GM12878 (cell line): ENCODE data around the gene FOXL3. TPM values are rescaled to one million over a fixed set of nuclear protein-coding genes. Genes with fewer than 3 reads are reported as not detected.

Experiments
- ATAC-seq: fragments of 200-7000 bp; cut with Tn5 transposase; 3 replicates; pipeline ENCODE4 v1.9.1; 2020; ENCODE audit warnings: mild to moderate bottlenecking, moderate library complexity
- BruUV-seq: library from RNA; stranded (reverse); fragments of 400-500 nt; replicated peaks from 2 replicates; lab custom pipeline; 2021; lab: Mats Ljungman, UMichigan
- CTCF ChIA-PET: fragments of 300-600 bp; sonication (Branson Sonifier 250); formaldehyde crosslinking; extraction: SDS; loops from one replicate; lab custom pipeline; 2021; ENCODE audit warnings: inconsistent platforms; lab: Yijun Ruan, JAX
- POLR2A ChIA-PET: fragments of 350-600 bp; formaldehyde crosslinking; extraction: SDS; loops from one replicate; lab custom pipeline; 2021; ENCODE audit warnings: inconsistent platforms; lab: Charles Lee
- RAD21 ChIA-PET: fragments of 300-600 bp; sonication (Branson Sonifier 250); formaldehyde crosslinking; loops from one replicate; lab custom pipeline; 2023; ENCODE audit warnings: antibody characterized with exemption; ENCODE audit not compliant: unreplicated experiment; lab: Charles Lee
- SMC1A ChIA-PET: fragments of 300-600 bp; sonication (Branson Sonifier 250); formaldehyde crosslinking; loops from one replicate; lab custom pipeline; 2023; ENCODE audit not compliant: unreplicated experiment, uncharacterized antibody; lab: Charles Lee
- DNase-seq: peaks from one replicate; pipeline ENCODE4 v3.0.0-alpha.2; 2011; ENCODE audit warnings: low read depth, low spot score
- FAIRE-seq: peaks from 3 replicates; lab custom pipeline; 2011; peaks lifted over from hg19 to GRCh38; lab: Jason Lieb, UNC
- H2AFZ ChIP-seq: 2 replicates; pipeline ENCODE4 v1.6.0; 2011; ENCODE audit warnings: low read depth, low read length, control low read depth; ENCODE audit not compliant: control insufficient read depth
- H3K27ac ChIP-seq: 2 replicates; pipeline ENCODE4 v1.5.1; 2011; ENCODE audit warnings: control low read depth; ENCODE audit not compliant: control insufficient read depth, insufficient read depth
- H3K27me3 ChIP-seq, 2 experiments: replicated peaks in 1 of 2; 2 replicates each; pipeline versions ENCODE4 v1.6.0 to v1.6.1; 2011; ENCODE audit warnings: low read length in 1 of 2; ENCODE audit not compliant: control insufficient read depth in 2 of 2, insufficient read depth in 2 of 2
- H3K36me3 ChIP-seq, 2 experiments: 2 replicates each; pipeline ENCODE4 v1.5.1; 2011; ENCODE audit warnings: low read length in 1 of 2; ENCODE audit not compliant: control insufficient read depth in 2 of 2, insufficient read depth in 2 of 2
- H3K4me1 ChIP-seq: 2 replicates; pipeline ENCODE4 v1.6.1; 2011; ENCODE audit warnings: mild to moderate bottlenecking, low read length, moderate library complexity, mixed read lengths; ENCODE audit not compliant: control insufficient read depth, insufficient read depth
- H3K4me2 ChIP-seq: 2 replicates; pipeline ENCODE4 v1.6.0; 2011; ENCODE audit warnings: control low read depth; ENCODE audit not compliant: control insufficient read depth, insufficient read depth
- H3K4me3 ChIP-seq: fragments of 200-600 bp; sonication (generic); 2 replicates; pipeline ENCODE4 v1.5.1; 2016
- H3K79me2 ChIP-seq: 2 replicates; pipeline ENCODE4 v1.6.0; 2011; ENCODE audit warnings: low read length; ENCODE audit not compliant: control insufficient read depth, insufficient read depth
- H3K9ac ChIP-seq: 2 replicates; pipeline ENCODE4 v1.8.0; 2011; ENCODE audit warnings: low read length, control low read depth, mixed read lengths; ENCODE audit not compliant: control insufficient read depth, insufficient read depth
- H3K9me3 ChIP-seq: replicated peaks from 3 replicates; pipeline ENCODE4 v1.5.1; 2011; ENCODE audit warnings: mild to moderate bottlenecking, low read length; ENCODE audit not compliant: control insufficient read depth, insufficient read depth
- H4K20me1 ChIP-seq: 2 replicates; pipeline ENCODE4 v1.6.0; 2011; ENCODE audit not compliant: control insufficient read depth, insufficient read depth
- CREB1 ChIP-seq: IDR thresholded peaks from 2 replicates; pipeline ENCODE4 v1.6.1; 2012; ENCODE audit warnings: low read depth, mild to moderate bottlenecking, inconsistent platforms
- E4F1 ChIP-seq: fragments of 450-650 bp; IDR thresholded peaks from 2 replicates; pipeline ENCODE4 v1.6.1; 2018; ENCODE audit warnings: borderline replicate concordance, mild to moderate bottlenecking; ENCODE audit not compliant: partially characterized antibody
- EGR1 ChIP-seq, 2 experiments: IDR thresholded peaks; 1 replicate in 1 of 2; 2 replicates in 1 of 2; pipeline ENCODE4 v1.6.1; 2011 to 2012; ENCODE audit warnings: low read depth in 2 of 2, low read length in 2 of 2, borderline replicate concordance in 1 of 2, mild to moderate bottlenecking in 1 of 2, moderate library complexity in 1 of 2
- EZH2 ChIP-seq: IDR thresholded peaks from 2 replicates; pipeline ENCODE4 v1.6.1; 2012; ENCODE audit warnings: low read depth, mild to moderate bottlenecking, control low read depth, inconsistent platforms, low read length, borderline replicate concordance; ENCODE audit not compliant: control insufficient read depth
- IKZF1 ChIP-seq: fragments of 450-650 bp; conservative IDR thresholded peaks from 2 replicates; pipeline ENCODE4 v1.6.1; 2017; ENCODE audit warnings: antibody characterized with exemption, mild to moderate bottlenecking
- NBN ChIP-seq: fragments of 450-650 bp; IDR thresholded peaks from 2 replicates; pipeline ENCODE4 v1.6.1; 2016
- NFIC ChIP-seq: IDR thresholded peaks from 2 replicates; pipeline ENCODE4 v1.6.1; 2012; ENCODE audit warnings: low read depth, mild to moderate bottlenecking, inconsistent platforms, low read length, moderate library complexity
- NFYB ChIP-seq: IDR thresholded peaks from 2 replicates; pipeline ENCODE4 v1.6.1; 2011; ENCODE audit warnings: low read depth, mild to moderate bottlenecking, low read length, improper control_type of control experiment, moderate library complexity; ENCODE audit not compliant: insufficient read depth
- REST ChIP-seq: IDR thresholded peaks from 2 replicates; pipeline ENCODE4 v1.6.1; 2012; ENCODE audit warnings: mild to moderate bottlenecking, low read depth, low read length
- SIN3A ChIP-seq: IDR thresholded peaks from 2 replicates; pipeline ENCODE4 v1.6.1; 2012; ENCODE audit warnings: low read depth, low read length, improper control_type of control experiment
- WGBS: methylation state at CpG from one replicate; pipeline ENCODE4 v1.1.6; 2016; ENCODE audit warnings: low lambda C conversion rate; ENCODE audit not compliant: insufficient replicate concordance, insufficient coverage; ENCODE audit errors: missing lambda C conversion rate; 5-methylcytosine and 5-hydroxymethylcytosine counted together
- in situ Hi-C: fragments of 300-500 bp; cut with MboI; formaldehyde crosslinking; loops from 9 replicates; pipeline ENCODE4 v1.14.3; 2018; ENCODE audit warnings: mixed read lengths
- intact Hi-C: fragments of 100-400 bp; cut with micrococcal nuclease; formaldehyde crosslinking; loops from one replicate; pipeline ENCODE4 v1.14.2; 2022; ENCODE audit not compliant: unreplicated experiment
- polyA plus RNA-seq, 11 experiments: library from polyadenylated mRNA; depleted of rRNA in 4 of 11; unstranded in 6 of 11; stranded (reverse) in 5 of 11; fragments of >200 nt; fragmentation: Nextera tagmentation in 4 of 11; fragmentation: Illumina TruSeq in 1 of 11; extraction: Ambion mirVana in 4 of 11; extraction: Trizol in 1 of 11; gene quantifications; 1 replicate in 1 of 11; 2 replicates in 10 of 11; pipeline versions ENCODE4 v1.2.1 to v1.2.3, GENCODE V29; 2011 to 2016; ENCODE audit warnings: inconsistent platforms in 2 of 11, missing spikeins in 2 of 11, low read depth in 1 of 11
- total RNA-seq, 4 experiments: library from RNA; depleted of rRNA in 3 of 4; stranded (reverse); fragments of >200 nt in 3 of 4; fragmentation: Illumina TruSeq in 1 of 4; extraction: Trizol in 1 of 4; gene quantifications; 2 replicates each; pipeline versions ENCODE4 v1.2.1 to v1.2.3, GENCODE V29; 2013 to 2021

The FOXL3 gene
- total and polyA plus RNA-seq, 10 of the 15 experiments (the other 5 are each of a cell fraction or from before 2014, with no cell fraction given): not detected

- TF ChIP-seq E4F1: no peak
- TF ChIP-seq SIN3A: no peak
- TF ChIP-seq CREB1: no peak
These were observed 28.4 kb upstream of the FOXL3 start (continued) for GRCh38 chr7:261341-262250.

GRCh38 chr7:262251-262572 is 27.8 kb upstream of the FOXL3 start:
- ChIA-PET CTCF (no interaction called here), RAD21 (no interaction called here), POLR2A (no interaction called here), SMC1A (no interaction called here)
- ATAC-seq (no peak), FAIRE-seq (no peak), DNase-seq (no peak)
- H3K27me3 ChIP-seq: no peaks in the 10 kb centered on the region
- 0 out of 2 replicates have a peak overlapping the region, but pooled peaks have one; percentile 22 for H3K4me2 ChIP-seq
- in situ Hi-C loops (no loop called here), intact Hi-C loops (no loop called here)
- TF ChIP-seq NBN (no peak), EGR1 (IDR thresholded peaks at IDR 0.05; ENCODE audit: borderline replicate concordance in 1 of 2, low read depth in 2 of 2, low read length in 2 of 2) (no peak), NFYB (no peak), REST (no peak), NFIC (no peak), EZH2 (no peak), IKZF1 (no peak)
- H4K20me1 ChIP-seq: no peaks in the 10 kb centered on the region
- H3K79me2 ChIP-seq: no peaks in the 10 kb centered on the region
- no peak overlapping the region for H2AFZ ChIP-seq
- no TSS peak for BruUV-seq
- no peaks in the 10 kb centered on the region; the same call in 2 of the 3 replicates for H3K9me3 ChIP-seq
- H3K27ac ChIP-seq: no peak overlapping the region
- H3K9ac ChIP-seq: no peak overlapping the region
- no peaks in the 10 kb centered on the region for H3K36me3 ChIP-seq
- 80% methylated on average over 9 of the region's 9 CpGs for WGBS
- H3K4me3 ChIP-seq: no peak overlapping the region
- no peaks in the 10 kb centered on the region for H3K4me1 ChIP-seq
